22Rv1 (cell line): Measurements from ENCODE around the gene FDX2.
"Not testable (repeated sequence)": the region's sequence is repeated elsewhere in the genome, so short reads cannot be mapped to it uniquely, and the experiment has no call there.

Source experiments
- H3K27ac ChIP-seq: fragments of 450-650 bp; 2 replicates; pipeline ENCODE4 v1.5.1; 2017
- CTCF ChIP-seq: fragments of 450-650 bp; IDR thresholded peaks from 2 replicates; pipeline ENCODE4 v1.5.1; 2017; ENCODE audit warnings: mild to moderate bottlenecking
- ZFX ChIP-seq: fragments of 450-650 bp; IDR thresholded peaks from 2 replicates; pipeline ENCODE4 v1.6.1; 2017; ENCODE audit warnings: antibody characterized with exemption, borderline replicate concordance

The FDX2 gene

GRCh38 chr19:10338940-10339339 is 23.1 kb upstream of the FDX2 start:
- TF ChIP-seq CTCF (no peak), ZFX (no peak)
- H3K27ac ChIP-seq = no peak overlapping the region

DNA sequence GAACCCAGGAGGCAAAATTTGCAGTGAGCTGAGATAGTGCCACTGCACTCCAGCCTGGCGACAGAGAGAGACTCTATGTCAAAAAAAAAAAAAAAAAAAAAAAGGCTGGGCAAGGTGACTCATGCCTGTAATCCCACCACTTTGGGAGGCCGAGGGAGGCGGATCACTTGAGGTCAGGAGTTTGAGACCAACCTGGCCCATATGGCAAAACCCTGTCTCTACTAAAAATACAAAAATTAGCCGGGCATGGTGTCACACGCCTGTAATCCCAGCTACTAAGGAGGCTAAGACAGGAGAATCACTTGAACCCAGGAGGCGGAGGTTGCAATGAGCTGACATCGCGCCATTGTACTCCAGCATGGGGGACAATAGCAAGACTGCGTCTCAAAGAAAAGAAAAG is 20.9 kb upstream of the FDX2 start:
- H3K27ac ChIP-seq = not testable (repeated sequence)

DNA sequence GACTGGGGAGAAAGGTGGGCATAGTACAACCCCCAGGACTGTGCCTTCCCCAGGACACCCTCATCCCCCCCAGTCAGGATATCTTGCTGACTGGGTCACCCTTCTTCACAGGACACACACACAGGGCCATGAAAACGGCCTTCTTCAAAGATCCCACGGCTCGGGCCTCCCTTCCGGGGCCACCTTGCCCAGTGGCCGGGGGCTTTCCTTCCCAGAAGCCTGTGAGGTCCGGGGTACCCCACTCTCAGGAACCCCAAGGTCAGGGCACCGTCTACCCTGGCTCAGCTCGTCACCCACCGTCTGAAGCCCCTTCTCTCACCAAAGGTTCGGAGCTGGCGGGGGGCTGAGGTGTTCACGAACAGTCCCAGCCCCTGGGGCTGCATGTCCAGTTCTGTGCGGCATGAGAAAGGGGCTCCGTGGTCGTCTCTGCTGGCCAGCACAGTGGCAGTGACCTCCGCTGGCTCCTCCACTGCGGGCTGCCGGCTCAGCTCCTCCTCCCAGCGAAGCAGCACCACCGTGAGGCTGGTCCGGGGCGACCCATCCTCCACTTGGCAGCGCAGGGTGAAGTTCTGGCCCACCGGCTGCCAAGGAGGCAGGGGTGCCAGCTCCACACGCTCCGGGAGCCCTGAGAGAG is 19.7 kb upstream of the FDX2 start:
- peak overlapping the region; percentile 85; the same call in 1 of the 2 replicates for H3K27ac ChIP-seq
- TF ChIP-seq ZFX = no peak
- no peak for TF ChIP-seq CTCF

GRCh38 chr19:10334588-10335351 is 19.0 kb upstream of the FDX2 start:
- TF ChIP-seq CTCF (peak; percentile 28; the same call in 1 of the 2 replicates), ZFX (no peak)
- peak overlapping the region; percentile 85 for H3K27ac ChIP-seq

DNA sequence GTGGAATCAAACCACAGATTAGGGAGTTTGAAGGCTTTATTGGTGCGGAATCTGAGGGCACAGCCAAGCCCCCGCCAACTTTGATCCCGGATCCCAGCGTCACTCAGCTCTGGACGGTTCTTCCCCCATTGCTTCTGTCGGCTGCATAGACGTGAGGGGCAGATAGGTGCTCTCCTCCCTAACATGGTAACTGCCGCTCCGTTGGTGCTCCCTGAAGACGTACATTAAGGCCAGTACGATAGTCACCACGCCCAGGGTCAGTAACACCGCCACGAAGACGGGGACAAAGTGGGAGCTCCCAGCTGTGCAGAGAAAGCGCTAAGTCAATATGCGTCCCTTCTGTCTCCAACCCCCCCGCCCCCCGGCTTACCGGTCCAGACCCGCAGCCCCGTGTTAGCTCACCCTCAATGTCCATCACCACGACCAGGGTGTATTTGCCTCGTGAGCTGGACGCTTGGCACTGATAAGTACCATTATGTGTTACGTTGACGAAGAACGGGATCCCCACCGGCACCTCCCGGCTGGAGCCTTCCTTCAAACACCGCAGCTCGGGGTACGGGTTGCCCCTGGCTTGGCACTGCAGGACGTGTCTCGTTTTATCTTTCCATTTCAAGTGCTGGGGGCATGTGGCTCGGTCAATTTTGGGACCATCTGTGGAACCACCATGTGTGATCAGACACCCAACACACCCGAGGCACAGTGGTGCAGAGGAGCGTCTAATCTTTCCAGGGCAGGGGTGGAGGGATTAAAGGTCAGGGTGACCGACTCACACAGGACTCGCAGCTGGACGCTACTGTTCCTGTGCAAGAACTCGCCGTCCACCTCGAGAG is 18.2 kb upstream of the FDX2 start:
- no peak for TF ChIP-seq CTCF
- TF ChIP-seq ZFX = no peak
- peak overlapping the region; percentile 85 for H3K27ac ChIP-seq

DNA sequence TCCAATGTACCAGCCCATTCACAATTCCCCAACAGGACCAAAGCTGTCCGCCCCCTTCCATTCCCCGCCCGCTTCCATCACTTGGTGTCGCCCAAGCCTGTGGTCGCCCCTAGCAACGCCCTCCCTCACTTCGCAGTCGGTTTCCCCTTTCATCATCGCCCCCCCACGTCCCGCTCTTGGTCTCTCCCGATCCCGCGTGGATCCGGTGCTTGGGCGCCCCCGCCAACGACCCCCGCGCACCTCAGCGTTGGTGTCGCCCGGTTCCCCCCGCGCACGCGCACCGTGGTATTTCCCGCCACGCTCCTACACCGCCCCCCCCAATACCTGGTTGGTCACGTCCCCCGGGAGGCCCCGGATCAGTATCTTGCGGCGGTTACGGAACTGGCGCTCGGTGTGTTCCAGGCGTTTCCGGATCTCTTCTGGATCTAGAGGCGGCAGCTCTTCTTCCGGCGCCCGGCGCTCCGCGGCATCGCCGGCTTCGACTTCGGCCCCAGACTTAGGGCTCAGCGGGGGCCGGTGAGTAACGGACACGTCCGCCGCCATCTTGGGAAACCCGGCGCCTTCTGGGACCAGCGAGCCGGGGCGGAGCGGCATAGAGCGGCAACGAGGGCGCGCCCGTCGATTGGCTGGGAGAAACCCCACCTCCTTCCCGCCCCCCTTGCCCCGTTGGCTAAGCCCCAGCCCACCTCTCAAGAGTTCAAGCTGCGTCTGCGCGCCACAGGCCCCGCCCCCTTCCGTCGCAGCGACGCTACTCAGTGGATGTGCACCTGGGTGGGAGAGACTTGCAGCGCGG is 17.3 kb upstream of the FDX2 start, which contains the start of gene RAVER1:
Gene RAVER1, minus strand, starts transcription at position 565 of the 793 bp plus-strand sequence. Its CDS starts 22 bp downstream, at position 543.
- TF ChIP-seq ZFX = no peak
- TF ChIP-seq CTCF = no peak
- H3K27ac ChIP-seq = peak within 1 kb of the TSS; percentile 85
